D341Med (cell line): ENCODE measurements around the gene SMAD9.
"Not testable (repeated sequence)": the region's sequence is repeated elsewhere in the genome, so short reads cannot be mapped to it uniquely, and the experiment has no call there.

Experiments used
- DNase-seq: peaks from one replicate; pipeline ENCODE4 v3.0.0; 2012; ENCODE audit warnings: low spot score

SMAD9 gene

DNA sequence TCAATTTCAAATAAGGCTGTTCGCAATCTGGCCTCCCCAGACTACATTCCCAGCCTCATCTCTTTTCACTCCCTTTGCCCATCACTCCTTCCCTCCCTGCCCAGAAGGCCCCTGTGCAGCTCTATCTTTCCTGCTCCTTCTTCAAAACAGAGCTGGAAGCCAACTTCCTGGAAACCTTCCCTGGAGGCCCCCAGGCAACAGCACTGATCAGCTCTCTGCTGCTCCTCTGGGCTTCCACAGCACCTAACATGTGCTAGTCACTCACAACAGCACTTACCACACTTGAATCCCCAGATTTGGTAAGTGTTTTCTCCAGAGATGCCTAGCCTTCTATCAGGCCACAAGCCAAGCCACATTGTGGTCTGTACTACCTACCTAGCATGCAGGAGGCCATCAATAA is 9.5 kb downstream of the SMAD9 start:
- DNase-seq, result no peak

GRCh38 chr13:36907821-36908220 is 12.2 kb downstream of the SMAD9 start:
- peak; percentile 65 for DNase-seq

GRCh38 chr13:36907266-36907665 is 12.8 kb downstream of the SMAD9 start:
- no peak for DNase-seq

DNA sequence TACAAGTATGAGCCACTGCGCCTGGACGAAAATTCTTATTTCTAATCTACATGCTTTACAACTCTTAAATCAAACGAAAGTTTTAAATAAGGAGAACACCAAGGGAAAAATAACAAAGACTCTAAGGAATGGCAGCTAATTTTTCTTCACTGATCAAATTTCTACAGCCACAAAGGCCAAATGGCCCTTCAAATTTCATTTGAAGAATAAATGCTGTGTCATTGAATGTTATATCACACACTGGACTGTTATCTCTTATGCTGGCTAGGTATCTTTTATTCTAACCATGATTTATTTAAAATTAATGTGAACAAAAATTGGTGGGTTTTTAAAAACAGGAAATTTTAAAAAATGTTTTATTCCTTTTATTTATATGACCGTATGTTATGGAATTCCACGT is 14.1 kb downstream of the SMAD9 start:
- no peak for DNase-seq

DNA sequence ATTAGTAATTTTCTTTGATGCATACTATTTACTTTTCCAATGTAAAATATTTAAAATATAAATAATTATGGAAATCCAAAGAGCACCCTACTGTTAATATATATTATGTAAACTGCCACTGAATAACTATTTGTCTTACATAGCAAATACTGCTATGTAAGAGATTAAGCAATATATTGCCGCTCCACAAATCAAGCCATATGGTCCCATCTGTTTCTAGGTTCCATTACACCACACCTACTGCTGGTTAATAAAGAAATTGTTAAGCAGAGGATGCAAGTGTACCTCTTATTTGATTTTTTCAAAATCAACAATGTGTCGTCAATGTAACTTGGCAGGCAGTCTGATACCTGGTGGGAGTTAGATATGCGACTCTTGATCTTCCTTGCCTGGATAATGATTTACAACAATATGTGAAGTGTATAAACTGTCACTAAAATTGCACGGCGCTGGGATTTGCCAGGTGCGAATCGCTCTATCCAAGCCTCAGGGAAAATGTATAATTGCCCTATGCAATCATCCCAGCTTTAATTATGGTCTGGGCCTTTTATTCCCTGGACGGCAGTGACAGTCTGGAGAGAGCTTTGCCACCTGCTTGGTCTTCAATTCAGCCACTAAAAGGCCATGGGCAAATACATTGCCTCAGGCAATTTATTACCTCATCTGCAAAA is 16.0 kb downstream of the SMAD9 start:
- peak; percentile 73 for DNase-seq

DNA sequence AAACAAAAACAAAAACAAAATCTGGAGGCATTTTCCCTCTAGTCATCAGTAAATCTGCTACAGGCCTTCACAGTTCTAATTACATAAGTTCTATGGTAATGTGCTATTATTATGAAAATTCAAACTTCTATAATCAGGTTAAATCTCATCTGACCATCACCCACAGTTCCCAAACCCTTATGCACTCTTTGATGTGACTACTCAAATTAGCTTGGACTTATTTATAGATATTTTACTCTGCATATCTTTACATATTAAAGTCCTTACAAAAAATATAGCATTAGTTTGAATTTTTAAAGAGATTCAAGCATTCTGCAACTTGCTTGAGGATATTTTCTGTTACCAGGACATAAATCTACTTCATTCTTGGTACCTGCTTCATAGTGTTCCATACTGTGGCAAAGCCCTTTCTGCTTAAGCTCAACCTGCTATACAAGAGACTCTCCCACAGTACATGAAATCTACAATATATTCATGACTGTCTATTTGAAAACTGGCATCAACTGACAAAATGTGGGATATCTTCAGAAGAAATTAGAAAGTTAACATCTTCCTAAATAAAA is 22.9 kb downstream of the SMAD9 start:
- no peak for DNase-seq

- DNase-seq, result no peak
Measured at GRCh38 chr13:36891752-36892151, 28.3 kb downstream of the SMAD9 start.

- DNase-seq, result no peak
Measured at GRCh38 chr13:36888645-36889044, 31.4 kb downstream of the SMAD9 start.

- DNase-seq, result no peak
Measured at GRCh38 chr13:36887758-36888521, 32.1 kb downstream of the SMAD9 start.

GRCh38 chr13:36885901-36886300 is 34.1 kb downstream of the SMAD9 start:
- peak; percentile 51 for DNase-seq

DNA sequence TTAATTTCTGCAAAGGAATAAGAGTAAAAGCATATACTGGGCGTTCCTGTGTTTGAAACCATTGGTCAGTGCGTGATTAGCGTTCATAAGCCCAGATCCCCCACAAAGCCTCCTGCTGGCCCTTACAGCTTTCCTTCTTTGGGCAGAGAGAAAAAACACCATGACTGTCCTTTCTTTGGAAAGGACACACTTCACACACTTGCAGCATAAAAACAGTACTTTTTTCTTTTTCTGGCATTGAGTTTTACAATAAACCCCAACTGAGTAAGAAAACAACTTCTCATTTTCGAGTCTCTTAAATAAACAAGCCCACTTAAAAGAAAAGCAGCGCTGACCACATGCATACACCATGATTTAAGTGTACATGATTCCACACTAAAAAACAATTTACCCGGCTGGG is 35.8 kb downstream of the SMAD9 start:
- no peak for DNase-seq

GRCh38 chr13:36883824-36884223 is 36.2 kb downstream of the SMAD9 start:
- DNase-seq, result peak; percentile 59

DNA sequence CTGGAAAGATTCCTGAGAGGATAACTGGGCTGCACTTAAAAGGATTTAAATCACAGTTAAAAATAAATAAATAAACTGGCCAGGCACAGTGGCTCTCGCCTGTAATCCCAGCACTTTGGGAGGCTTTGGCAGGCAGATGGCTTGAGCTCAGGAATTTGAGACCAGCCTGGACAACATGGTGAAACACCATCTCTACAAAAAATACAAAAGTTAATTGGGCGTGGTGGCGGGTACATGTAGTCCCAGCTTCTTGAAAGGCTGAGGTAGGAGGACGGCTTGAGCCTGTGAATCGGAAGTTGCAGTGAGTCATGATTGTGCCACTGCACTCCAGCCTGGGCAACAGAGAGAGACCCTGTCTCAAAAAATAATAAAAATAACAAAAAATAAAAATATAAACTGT is 36.6 kb downstream of the SMAD9 start:
- not testable (repeated sequence) for DNase-seq

GRCh38 chr13:36882829-36883390 is 37.1 kb downstream of the SMAD9 start:
- DNase-seq, result no peak

GRCh38 chr13:36880961-36881360 is 39.1 kb downstream of the SMAD9 start:
- no peak for DNase-seq

- no peak for DNase-seq
Measured at GRCh38 chr13:36879218-36879938, 40.7 kb downstream of the SMAD9 start.

DNA sequence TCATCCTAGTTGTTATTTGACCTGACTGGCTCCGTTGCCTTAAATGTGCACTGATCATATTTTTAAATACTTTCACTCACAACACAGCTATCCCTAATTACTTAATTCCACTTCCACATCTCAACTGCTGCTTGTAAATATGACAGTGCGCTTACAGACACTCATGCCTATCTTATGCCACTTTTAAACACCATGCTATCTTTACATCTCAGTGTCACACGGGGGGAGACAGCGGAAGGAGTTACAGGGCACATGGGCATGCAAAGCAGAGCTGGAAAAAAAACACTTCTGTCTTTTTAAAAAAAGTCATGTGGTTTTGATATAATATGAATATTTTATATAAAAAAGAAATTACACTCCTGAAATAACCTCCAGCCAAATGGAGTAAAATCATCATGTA is 44.1 kb downstream of the SMAD9 start:
- DNase-seq, result no peak

DNA sequence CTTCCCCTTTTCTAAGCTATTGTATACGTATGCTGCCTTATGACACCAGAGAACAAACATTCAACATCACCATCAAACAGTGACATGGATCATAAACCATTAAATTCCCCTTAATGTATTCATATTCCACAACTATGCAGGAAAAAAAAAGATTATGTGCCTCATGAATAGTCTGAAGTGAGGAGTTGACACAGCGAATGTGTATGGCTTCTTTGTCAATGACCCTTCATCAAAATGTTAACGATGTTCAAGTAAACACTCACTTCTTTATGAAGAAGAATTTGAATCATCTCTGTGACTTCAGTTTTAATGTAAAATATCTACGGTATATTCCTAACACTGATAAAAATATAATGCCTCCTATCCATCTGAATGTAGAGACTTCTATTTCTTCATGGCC is 44.6 kb downstream of the SMAD9 start:
- no peak for DNase-seq

- peak; percentile 56 for DNase-seq
Measured at GRCh38 chr13:36872621-36873020, 47.4 kb downstream of the SMAD9 start.

DNA sequence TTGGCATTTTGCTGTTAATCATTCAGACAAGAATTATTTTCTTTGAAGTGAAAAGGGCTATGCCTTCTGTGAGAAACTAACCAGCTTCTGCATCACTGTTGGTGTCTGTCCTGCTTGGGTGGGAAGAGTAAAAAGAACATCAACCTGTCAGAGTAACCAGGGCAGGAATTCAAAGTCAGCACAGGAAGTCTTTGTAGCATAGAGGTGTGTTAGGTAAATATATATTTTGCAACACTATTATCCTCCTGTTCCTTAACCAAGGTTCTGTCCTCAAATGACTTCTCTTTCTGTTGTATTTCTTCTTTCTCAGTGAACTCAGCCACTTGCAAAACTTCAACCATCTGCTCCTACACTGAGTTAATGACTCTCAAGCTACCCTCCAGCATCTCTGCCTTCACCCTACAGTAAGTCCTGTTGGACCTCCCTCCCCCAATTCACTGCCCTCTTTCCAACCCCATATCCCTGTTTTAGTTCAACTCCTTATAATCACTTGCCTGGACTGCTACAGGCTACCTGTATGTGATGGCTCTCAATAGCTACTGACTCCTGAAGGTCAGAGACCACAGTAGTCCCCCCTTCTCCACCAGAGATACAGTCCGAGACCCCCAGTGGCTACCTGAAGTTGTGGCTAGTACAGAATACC is 49.9 kb downstream of the SMAD9 start:
- no peak for DNase-seq

DNA sequence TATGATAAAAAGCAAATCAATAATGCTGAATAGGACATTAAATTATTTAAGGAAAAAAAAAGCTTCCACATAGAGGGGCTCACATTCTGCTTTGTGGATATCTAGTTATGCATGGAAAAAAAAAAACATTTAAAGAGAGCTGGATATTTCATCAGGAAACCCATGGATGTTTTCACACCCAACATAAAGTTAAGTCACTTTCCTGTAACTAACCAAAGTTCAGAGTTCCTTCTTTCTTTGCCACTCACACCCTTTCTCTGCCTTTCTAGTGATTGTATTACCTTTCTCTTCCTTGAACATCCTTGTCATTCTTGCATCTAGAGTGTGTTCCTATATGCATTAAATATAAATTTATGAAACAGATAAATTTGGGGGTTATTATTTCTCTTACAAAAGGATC is 53.8 kb downstream of the SMAD9 start:
- DNase-seq, result no peak

GRCh38 chr13:36865265-36865664 is 54.8 kb downstream of the SMAD9 start:
- DNase-seq, result no peak
